GM12878 (cell line): ENCODE measurements around the gene MISP3. TPM values are rescaled to one million over a fixed set of nuclear protein-coding genes. Genes with fewer than 3 reads are reported as not detected.

ENCODE experiments used
- RBBP5 ChIP-seq: fragments of 200-600 bp; sonication (generic); conservative IDR thresholded peaks from 2 replicates; pipeline ENCODE4 v1.6.1; 2016
- polyA plus RNA-seq, 11 experiments: library from polyadenylated mRNA; depleted of rRNA in 4 of 11; unstranded in 6 of 11; stranded (reverse) in 5 of 11; fragments of >200 nt; fragmentation: Nextera tagmentation in 4 of 11; fragmentation: Illumina TruSeq in 1 of 11; extraction: Ambion mirVana in 4 of 11; extraction: Trizol in 1 of 11; gene quantifications; 1 replicate in 1 of 11; 2 replicates in 10 of 11; pipeline versions ENCODE4 v1.2.1 to v1.2.3, GENCODE V29; 2011 to 2016; ENCODE audit warnings: inconsistent platforms in 2 of 11, missing spikeins in 2 of 11, low read depth in 1 of 11
- total RNA-seq, 4 experiments: library from RNA; depleted of rRNA in 3 of 4; stranded (reverse); fragments of >200 nt in 3 of 4; fragmentation: Illumina TruSeq in 1 of 4; extraction: Trizol in 1 of 4; gene quantifications; 2 replicates each; pipeline versions ENCODE4 v1.2.1 to v1.2.3, GENCODE V29; 2013 to 2021
- TF ChIP-seq, protein P1 (sequence below): fragments of 450-650 bp; IDR thresholded peaks from 2 replicates; pipeline ENCODE4 v1.6.1; 2017; ENCODE audit warnings: mild to moderate bottlenecking, low read depth, inconsistent platforms; ENCODE audit not compliant: poor library complexity, severe bottlenecking
- TF ChIP-seq, protein P2 (sequence below): IDR thresholded peaks from 2 replicates; pipeline ENCODE4 v1.6.1; 2012; ENCODE audit warnings: low read depth, low read length, improper control_type of control experiment
- TF ChIP-seq, protein P3 (sequence below): fragments of 450-650 bp; conservative IDR thresholded peaks from 2 replicates; pipeline ENCODE4 v1.6.1; 2017; ENCODE audit warnings: mild to moderate bottlenecking, moderate library complexity
- TF ChIP-seq, protein P4 (sequence below): fragments of 450-650 bp; formaldehyde crosslinking; IDR thresholded peaks from 2 replicates; pipeline ENCODE4 v1.4.0; 2020; ENCODE audit warnings: mild to moderate bottlenecking, moderate library complexity

MISP3 gene
- total and polyA plus RNA-seq, 10 of the 15 experiments (the other 5 are each of a cell fraction or from before 2014, with no cell fraction given), result 0.07 to 1.4 (median 0.64) TPM

DNA sequence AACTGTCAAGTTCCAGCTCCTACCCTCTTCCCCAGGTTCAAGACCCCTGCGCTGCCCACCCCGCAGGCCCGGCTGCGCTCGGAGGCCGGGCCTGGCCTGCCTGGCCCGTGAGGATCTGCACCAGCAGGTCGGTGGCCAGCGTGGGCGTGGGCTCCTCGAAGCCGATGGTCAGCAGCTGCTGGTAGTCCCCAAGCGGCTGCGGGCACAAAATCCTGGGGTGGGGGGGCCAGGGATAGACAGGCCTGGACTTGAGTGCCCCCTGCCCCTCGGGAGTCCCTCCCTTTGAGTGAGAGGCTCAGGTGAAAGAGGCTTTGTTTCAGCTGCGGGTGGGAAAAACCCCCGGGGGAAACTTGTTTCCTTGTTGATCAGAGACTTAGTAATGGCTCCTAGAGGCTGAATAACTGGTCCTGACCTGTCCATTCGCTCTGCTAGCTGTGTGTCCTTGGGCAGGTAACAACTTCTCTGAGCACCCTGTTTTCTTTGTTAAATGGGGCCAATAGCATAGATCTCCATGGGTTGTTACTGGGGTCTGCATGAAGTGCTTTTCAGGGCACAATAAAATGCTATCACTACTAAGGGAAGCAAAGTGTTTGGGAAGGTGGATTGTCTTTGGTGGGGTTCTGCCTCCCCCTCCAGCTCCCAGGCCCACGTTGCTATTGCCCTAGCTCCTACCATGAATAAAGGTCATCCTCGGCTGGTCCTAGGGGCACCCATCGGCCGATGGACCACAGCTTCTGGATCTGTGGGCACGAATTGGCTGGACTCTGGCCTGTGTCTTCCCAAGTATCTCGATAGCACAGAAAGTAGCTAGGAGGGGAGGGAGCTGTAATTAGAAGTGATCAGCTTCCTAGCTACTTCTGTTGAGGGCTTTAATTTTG lies 9.4 kb downstream of the MISP3 start (continued):
- TF ChIP-seq, protein P1, sequence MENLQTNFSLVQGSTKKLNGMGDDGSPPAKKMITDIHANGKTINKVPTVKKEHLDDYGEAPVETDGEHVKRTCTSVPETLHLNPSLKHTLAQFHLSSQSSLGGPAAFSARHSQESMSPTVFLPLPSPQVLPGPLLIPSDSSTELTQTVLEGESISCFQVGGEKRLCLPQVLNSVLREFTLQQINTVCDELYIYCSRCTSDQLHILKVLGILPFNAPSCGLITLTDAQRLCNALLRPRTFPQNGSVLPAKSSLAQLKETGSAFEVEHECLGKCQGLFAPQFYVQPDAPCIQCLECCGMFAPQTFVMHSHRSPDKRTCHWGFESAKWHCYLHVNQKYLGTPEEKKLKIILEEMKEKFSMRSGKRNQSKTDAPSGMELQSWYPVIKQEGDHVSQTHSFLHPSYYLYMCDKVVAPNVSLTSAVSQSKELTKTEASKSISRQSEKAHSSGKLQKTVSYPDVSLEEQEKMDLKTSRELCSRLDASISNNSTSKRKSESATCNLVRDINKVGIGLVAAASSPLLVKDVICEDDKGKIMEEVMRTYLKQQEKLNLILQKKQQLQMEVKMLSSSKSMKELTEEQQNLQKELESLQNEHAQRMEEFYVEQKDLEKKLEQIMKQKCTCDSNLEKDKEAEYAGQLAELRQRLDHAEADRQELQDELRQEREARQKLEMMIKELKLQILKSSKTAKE, result peak; percentile 34
- no peak for TF ChIP-seq RBBP5
- TF ChIP-seq, protein P2, sequence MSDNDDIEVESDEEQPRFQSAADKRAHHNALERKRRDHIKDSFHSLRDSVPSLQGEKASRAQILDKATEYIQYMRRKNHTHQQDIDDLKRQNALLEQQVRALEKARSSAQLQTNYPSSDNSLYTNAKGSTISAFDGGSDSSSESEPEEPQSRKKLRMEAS, result no peak
- TF ChIP-seq, protein P3, sequence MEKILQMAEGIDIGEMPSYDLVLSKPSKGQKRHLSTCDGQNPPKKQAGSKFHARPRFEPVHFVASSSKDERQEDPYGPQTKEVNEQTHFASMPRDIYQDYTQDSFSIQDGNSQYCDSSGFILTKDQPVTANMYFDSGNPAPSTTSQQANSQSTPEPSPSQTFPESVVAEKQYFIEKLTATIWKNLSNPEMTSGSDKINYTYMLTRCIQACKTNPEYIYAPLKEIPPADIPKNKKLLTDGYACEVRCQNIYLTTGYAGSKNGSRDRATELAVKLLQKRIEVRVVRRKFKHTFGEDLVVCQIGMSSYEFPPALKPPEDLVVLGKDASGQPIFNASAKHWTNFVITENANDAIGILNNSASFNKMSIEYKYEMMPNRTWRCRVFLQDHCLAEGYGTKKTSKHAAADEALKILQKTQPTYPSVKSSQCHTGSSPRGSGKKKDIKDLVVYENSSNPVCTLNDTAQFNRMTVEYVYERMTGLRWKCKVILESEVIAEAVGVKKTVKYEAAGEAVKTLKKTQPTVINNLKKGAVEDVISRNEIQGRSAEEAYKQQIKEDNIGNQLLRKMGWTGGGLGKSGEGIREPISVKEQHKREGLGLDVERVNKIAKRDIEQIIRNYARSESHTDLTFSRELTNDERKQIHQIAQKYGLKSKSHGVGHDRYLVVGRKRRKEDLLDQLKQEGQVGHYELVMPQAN, result peak; percentile 5
- TF ChIP-seq, protein P4, sequence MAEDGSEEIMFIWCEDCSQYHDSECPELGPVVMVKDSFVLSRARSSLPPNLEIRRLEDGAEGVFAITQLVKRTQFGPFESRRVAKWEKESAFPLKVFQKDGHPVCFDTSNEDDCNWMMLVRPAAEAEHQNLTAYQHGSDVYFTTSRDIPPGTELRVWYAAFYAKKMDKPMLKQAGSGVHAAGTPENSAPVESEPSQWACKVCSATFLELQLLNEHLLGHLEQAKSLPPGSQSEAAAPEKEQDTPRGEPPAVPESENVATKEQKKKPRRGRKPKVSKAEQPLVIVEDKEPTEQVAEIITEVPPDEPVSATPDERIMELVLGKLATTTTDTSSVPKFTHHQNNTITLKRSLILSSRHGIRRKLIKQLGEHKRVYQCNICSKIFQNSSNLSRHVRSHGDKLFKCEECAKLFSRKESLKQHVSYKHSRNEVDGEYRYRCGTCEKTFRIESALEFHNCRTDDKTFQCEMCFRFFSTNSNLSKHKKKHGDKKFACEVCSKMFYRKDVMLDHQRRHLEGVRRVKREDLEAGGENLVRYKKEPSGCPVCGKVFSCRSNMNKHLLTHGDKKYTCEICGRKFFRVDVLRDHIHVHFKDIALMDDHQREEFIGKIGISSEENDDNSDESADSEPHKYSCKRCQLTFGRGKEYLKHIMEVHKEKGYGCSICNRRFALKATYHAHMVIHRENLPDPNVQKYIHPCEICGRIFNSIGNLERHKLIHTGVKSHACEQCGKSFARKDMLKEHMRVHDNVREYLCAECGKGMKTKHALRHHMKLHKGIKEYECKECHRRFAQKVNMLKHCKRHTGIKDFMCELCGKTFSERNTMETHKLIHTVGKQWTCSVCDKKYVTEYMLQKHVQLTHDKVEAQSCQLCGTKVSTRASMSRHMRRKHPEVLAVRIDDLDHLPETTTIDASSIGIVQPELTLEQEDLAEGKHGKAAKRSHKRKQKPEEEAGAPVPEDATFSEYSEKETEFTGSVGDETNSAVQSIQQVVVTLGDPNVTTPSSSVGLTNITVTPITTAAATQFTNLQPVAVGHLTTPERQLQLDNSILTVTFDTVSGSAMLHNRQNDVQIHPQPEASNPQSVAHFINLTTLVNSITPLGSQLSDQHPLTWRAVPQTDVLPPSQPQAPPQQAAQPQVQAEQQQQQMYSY (CRISPR knock-in tag), result 0 out of 2 replicates have a peak, but pooled peaks have one; percentile 41
- TF ChIP-seq, all 136 proteins: peak for 30
